IPS-11a (cell line): ENCODE measurements around the gene TMEM132D.

ENCODE experiments used
- H3K4me3 ChIP-seq: one replicate; pipeline ENCODE4 v1.5.1; 2013; ENCODE audit warnings: low read depth, low read length, control low read depth

The TMEM132D gene

GRCh38 chr12:129136694-129137325 is 767.0 kb downstream of the TMEM132D start:
- no peak overlapping the region for H3K4me3 ChIP-seq

- no peak overlapping the region for H3K4me3 ChIP-seq
Measured at GRCh38 chr12:129127771-129128170, 776.1 kb downstream of the TMEM132D start.

DNA sequence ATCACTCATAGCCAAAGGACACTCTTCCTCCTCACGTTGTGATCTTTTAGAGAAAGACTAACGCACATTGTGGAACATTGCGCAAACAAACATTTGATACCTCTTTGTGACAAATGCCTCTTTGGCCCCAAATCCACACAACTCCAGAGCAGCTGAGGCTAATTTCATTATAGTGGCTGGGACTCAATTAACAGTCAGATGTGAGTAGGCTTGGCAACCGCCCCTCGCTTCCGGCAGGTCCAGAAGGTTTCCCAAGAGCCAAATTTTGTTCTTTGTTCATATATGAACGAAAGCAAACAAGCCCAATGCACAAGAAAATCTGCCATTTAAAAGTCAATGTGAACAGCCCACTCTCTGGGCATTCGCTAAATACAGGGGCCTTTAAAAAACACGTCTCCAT is 776.6 kb downstream of the TMEM132D start:
- no peak overlapping the region for H3K4me3 ChIP-seq

GRCh38 chr12:129119537-129119936 is 784.3 kb downstream of the TMEM132D start:
- no peak overlapping the region for H3K4me3 ChIP-seq

DNA sequence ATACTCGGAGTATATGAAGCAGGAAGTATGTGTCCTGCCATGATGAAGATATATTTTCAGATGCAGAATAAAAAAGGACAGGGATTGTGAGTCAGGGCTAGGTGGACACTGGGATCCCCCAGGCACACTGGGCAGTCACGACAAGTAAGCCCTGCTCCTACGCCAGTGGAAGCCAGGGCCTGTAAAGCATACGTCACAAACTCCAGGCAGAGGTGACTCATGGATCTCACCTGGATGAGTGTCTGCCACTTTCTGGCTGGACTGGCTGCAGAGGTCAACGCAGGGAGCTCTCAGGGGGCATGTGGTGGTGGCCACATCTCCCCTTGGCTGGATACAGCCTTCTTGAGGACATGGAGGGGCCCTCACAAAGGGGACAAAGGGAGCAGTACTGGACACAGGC is 788.3 kb downstream of the TMEM132D start:
- no peak overlapping the region for H3K4me3 ChIP-seq

- H3K4me3 ChIP-seq, result no peak overlapping the region
Measured at GRCh38 chr12:129110575-129110974, 793.2 kb downstream of the TMEM132D start.

- H3K4me3 ChIP-seq, result no peak overlapping the region
Measured at GRCh38 chr12:129109174-129110001, 794.4 kb downstream of the TMEM132D start.

DNA sequence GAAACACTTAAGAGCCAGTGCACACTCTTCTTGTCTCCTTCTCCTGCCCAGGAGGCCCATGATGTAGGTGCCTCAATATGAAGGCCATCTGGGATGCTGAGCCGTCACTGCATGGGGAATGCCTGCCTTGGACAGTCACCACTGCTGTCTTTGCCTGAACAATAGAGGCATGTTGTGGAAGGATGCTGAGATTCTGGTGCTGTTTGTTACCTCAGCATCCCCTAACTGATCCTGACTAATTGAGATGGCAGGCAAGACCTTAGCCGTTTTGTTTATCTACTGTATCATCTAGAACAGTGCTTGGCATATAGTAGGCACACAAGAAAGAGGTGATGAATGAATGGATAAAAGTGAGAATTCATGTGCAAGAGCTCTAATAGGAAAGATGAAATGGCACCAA is 797.1 kb downstream of the TMEM132D start:
- no peak overlapping the region for H3K4me3 ChIP-seq

GRCh38 chr12:129103231-129103630 is 800.6 kb downstream of the TMEM132D start:
- no peak overlapping the region for H3K4me3 ChIP-seq

DNA sequence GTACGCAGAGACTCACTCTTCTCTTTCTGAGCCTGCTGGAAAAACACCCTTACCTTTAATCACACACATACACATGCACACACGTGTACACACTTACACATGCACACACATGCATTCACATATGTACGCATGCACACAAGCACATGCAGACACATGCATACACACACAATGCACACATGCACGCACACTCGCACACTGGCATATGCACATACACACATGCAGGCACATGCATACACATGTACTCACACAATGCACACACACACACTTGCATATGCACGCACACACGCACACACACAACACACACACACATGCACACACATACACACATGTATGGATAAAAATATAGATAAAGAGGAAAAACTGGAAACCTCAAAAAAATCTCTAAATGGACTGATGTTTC is 801.6 kb downstream of the TMEM132D start:
- no peak overlapping the region for H3K4me3 ChIP-seq

- H3K4me3 ChIP-seq, result no peak overlapping the region
Measured at GRCh38 chr12:129101816-129102215, 802.0 kb downstream of the TMEM132D start.

- no peak overlapping the region for H3K4me3 ChIP-seq
Measured at GRCh38 chr12:129101404-129101803, 802.4 kb downstream of the TMEM132D start.

DNA sequence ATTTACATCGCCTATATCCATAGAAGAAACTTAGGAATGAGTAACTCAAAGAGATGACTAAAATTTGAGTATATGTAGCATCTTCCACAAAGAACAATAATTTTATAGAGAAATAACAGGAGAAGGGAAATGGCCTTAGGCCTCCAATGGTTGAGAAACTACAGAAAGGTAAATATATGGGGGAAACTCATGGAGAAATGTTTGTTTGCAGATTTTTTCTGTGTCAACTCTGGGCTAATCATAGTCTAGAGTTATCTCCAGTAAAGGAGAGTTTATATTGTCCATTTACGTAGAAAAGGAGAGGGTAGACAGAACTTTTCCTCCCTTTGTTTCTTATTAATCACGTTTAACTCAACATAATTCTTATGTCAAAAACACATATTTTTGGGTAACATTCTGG is 806.4 kb downstream of the TMEM132D start:
- H3K4me3 ChIP-seq, result no peak overlapping the region

- H3K4me3 ChIP-seq, result no peak overlapping the region
Measured at GRCh38 chr12:129096968-129097367, 806.9 kb downstream of the TMEM132D start.

- H3K4me3 ChIP-seq, result no peak overlapping the region
Measured at GRCh38 chr12:129096184-129096583, 807.6 kb downstream of the TMEM132D start.

GRCh38 chr12:129089576-129089975 is 814.2 kb downstream of the TMEM132D start:
- H3K4me3 ChIP-seq, result no peak overlapping the region

DNA sequence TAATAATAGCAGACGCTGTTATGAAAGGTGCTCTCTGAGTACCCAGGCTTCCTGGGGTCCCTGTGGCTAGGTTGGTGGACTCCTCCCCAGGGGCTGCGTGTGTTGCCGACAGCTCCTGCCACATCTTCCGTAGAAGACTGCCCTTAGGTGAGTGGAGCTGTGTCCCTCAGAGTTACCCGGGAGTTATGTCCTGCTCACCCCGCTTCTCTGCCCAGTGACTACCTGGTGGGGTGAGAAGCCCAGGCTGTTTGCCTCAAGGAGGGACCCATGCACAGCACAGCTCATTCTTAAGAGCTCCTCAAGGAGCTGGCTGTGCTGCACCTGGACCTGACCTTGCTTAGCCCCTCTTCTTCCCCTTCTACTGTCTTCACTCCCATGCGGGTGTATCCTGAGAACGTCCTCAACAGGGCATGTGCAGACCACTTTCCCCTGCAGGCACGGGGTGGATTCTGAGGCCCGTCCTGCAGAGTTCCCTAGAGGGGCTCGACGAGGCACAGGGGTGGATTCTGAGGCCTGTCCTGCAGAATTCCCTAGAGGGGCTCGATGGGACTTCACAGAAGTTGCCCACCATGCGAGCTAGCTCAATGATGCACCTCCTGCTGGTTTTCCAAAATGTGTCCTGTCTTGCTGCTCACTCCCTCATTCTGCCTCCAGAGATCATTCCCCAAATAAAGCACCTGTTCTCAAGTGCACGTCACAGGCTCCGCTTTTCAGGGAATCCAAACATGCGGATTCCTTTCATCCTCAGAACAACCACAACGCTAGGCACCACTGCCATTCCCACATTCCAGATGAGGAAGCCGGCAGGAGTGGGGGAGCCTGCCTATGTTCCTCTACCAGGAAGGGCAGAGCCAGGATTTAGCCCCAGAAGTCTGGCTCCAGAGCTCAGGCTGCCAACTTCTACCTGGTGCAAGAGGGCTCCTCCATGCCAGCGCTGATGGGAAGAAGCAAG is 818.7 kb downstream of the TMEM132D start:
- H3K4me3 ChIP-seq, result no peak overlapping the region

DNA sequence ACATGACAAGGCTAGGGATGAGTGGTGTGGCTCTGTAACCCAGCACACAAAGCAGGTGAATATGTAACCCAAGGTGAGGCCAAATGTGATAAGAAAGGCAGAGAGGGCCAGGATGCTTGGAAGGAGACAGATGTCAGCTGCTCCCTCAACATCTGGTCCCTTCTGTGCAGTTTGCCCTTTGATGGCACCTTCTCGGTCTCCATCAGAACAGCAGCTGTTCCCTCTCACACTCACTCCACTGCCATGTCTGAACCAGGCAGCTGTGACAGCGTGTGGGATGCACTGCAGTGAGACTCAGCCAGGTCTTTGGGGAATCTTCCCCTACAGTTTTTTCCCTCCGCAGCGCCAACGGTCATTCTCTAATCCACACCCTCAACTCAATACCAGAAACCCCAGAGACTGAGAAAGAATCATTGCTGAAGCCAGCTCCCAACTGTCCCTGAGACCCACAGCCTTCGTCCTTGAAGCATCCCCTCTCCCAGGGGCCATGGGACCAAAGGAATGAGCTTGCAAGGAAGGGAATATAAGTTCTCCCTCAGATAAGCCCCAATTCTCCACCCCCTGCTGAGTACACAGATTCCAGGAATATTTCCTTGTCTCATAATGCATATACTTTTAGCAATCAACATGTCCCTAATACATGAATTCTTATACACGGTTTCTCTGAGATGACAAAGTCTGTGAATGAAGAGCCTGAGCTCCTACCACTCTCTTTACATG is 820.5 kb downstream of the TMEM132D start:
- no peak overlapping the region for H3K4me3 ChIP-seq

DNA sequence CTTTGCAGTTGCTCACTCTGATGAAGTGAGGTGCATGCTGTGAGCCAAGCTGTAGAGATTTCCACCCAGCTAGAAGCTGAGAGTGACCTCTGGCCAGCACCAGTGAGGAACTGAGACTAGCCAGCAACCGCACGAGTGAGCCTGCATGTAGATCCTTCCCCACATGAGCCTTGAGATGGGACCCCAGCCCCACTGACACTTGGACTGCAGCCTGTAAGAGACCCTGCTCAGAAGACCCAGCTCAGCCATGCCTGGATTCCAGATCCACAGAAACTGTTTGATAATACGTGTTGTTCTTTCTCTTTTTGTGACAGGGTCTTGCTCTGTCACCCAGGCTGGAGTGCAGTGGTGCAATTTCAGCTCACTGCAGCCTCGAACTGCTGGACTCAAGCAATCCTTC is 821.4 kb downstream of the TMEM132D start:
- H3K4me3 ChIP-seq, result no peak overlapping the region

- H3K4me3 ChIP-seq, result no peak overlapping the region
Measured at GRCh38 chr12:129081755-129082250, 822.0 kb downstream of the TMEM132D start.

- no peak overlapping the region for H3K4me3 ChIP-seq
Measured at GRCh38 chr12:129080821-129081220, 823.0 kb downstream of the TMEM132D start.
